Effector memory CD8-positive, alpha-beta T cell (primary cell): ENCODE measurements around the gene PMPCA.
A peak's percentile ranks its signal among the peaks of the same experiment; 100 is the strongest.

ENCODE experiments used
- ATAC-seq: fragments of 150-1000 bp; cut with Tn5 transposase; replicated peaks from 2 replicates; pipeline ENCODE4 v1.10.0; 2021; ENCODE audit warnings: mild to moderate bottlenecking, moderate library complexity
- DNase-seq, 3 experiments: peaks; one replicate each; pipeline ENCODE4 v3.0.0; 2021
- H3K27ac Mint-ChIP-seq, 2 donors: one replicate each; pipeline ENCODE4 v1.8.0; 2022; ENCODE audit warnings: mild to moderate bottlenecking in 2 of 2, mixed read lengths in 2 of 2, moderate library complexity in 2 of 2
- H3K27me3 Mint-ChIP-seq, 2 donors: one replicate each; pipeline ENCODE4 v1.8.0; 2022; ENCODE audit warnings: mixed read lengths in 2 of 2
- H3K36me3 Mint-ChIP-seq: one replicate; pipeline ENCODE4 v1.8.0; 2022; ENCODE audit warnings: mild to moderate bottlenecking, moderate library complexity, mixed read lengths; ENCODE audit not compliant: insufficient read depth
- H3K4me1 Mint-ChIP-seq, 2 donors: one replicate each; pipeline ENCODE4 v1.8.0; 2022; ENCODE audit warnings: low read depth in 2 of 2, mixed read lengths in 2 of 2
- H3K4me3 Mint-ChIP-seq, 2 donors: one replicate each; pipeline ENCODE4 v1.8.0; 2022; ENCODE audit warnings: mild to moderate bottlenecking in 2 of 2, mixed read lengths in 2 of 2, moderate library complexity in 2 of 2
- H3K9me3 Mint-ChIP-seq, 2 donors: one replicate each; pipeline ENCODE4 v1.8.0; 2022; ENCODE audit warnings: mixed read lengths in 2 of 2

The PMPCA gene

DNA sequence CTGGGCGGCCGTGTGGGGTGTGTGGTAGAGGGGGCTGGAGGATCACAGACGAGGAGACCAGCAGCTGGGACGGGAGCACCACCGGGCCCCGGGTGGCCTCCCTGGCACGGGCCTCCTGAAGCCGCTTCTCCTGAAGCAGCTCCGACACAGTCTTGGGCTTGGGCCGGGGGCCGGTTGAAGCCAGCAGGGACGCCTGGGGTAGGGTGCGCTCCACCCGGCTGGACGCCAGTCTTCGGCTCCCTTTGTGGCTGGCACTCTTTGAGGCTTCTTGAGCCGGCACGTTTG is 31.5 kb upstream of the PMPCA start:
- Mint-ChIP-seq H3K9me3 (no peaks in the 10 kb centered on the region), H3K36me3 (peaks cover 6% of the 10 kb centered on the region), H3K4me3 (no peak overlapping the region)

GRCh38 chr9:136379401-136379800 is 31.1 kb upstream of the PMPCA start:
- no peak for ATAC-seq
- Mint-ChIP-seq H3K4me1 (peaks cover 0 to 6% of the 10 kb centered on the region in 2 donors), H3K36me3 (peaks cover 6% of the 10 kb centered on the region), H3K9me3 (no peaks in the 10 kb centered on the region), H3K27ac (no peak overlapping the region), H3K4me3 (no peak overlapping the region), H3K27me3 (no peaks in the 10 kb centered on the region)
- DNase-seq = no peak

More for the DNA sequence above, 31.5 kb upstream of the PMPCA start:
- ATAC-seq (no peak), DNase-seq (no peak)
- Mint-ChIP-seq H3K27ac (no peak overlapping the region), H3K27me3 (no peaks in the 10 kb centered on the region), H3K4me1 (peaks cover 0 to 2% of the 10 kb centered on the region in 2 donors)

DNA sequence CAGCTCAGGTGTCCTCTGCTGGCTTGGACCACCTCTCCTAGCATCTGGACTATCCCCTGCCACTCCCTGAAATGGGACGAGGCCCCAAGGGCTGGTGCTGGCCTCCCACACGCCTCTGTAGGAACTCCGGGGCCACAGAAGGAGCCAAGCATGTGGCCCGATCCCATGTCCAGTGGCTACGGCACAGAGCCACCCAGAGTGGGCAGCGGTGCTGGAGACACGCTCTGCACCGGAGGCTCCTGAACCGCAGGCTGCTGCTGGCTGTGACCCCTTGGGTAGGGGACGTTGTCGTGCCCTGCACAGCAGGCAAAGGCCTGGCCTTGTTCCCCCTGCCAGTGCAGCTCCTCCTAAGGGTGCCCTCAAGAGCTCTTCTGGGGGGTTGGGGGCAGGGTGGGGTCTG is 30.6 kb upstream of the PMPCA start:
- DNase-seq (no peak), ATAC-seq (no peak)
- peaks cover 6% of the 10 kb centered on the region for H3K36me3 Mint-ChIP-seq
- H3K9me3 Mint-ChIP-seq = no peaks in the 10 kb centered on the region
- H3K4me1 Mint-ChIP-seq = peaks cover 4 to 10% of the 10 kb centered on the region in 2 donors
- no peak overlapping the region for H3K4me3 Mint-ChIP-seq
- H3K27ac Mint-ChIP-seq = no peak overlapping the region
- H3K27me3 Mint-ChIP-seq = no peaks in the 10 kb centered on the region

DNA sequence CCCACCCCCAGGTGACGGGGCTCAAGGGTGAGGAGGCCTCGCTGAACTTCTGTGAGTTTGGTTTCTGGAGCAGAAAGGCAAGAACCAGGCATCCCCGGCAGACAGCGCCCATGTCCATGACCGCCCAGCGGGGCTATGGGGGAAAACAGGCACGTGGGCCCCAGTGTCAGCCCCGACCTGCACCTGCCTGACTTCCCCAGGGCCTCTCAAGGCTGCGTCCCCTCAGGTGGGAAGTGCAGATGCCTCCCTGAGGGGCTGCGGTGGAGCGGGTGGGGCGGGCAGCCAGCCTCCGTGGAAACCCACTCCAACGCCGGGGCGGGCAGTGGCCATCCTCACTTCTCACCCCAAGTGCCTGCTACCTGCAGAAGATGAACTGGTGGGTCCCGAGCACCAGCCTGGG is 30.1 kb upstream of the PMPCA start:
- H3K36me3 Mint-ChIP-seq = peaks cover 6% of the 10 kb centered on the region
- ATAC-seq = no peak
- H3K4me1 Mint-ChIP-seq = peaks cover 9 to 15% of the 10 kb centered on the region in 2 donors
- H3K4me3 Mint-ChIP-seq = no peak overlapping the region
- H3K27ac Mint-ChIP-seq = no peak overlapping the region
- H3K9me3 Mint-ChIP-seq = no peaks in the 10 kb centered on the region
- H3K27me3 Mint-ChIP-seq = no peaks in the 10 kb centered on the region
- no peak for DNase-seq

DNA sequence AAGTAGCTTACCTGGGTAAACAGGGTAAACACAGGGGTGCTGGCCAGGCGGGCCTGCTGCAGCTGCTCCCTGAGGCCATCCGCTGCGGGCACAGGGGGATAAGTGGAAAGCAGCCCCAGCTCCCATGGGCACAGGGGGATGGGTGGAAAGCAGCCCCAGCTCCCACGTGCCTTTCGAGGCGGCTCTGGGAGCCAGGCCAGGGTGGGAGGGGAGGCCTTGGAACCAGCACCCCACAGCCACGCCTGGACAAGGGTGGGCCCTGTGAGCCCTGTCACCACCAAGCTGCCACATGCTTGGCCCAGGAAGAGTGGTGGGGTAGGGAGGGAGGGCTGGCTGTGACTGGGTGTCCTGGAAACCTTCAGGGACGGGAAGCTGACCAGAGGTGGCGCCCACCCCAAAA is 29.1 kb upstream of the PMPCA start:
- H3K9me3 Mint-ChIP-seq = no peaks in the 10 kb centered on the region
- H3K27me3 Mint-ChIP-seq = no peaks in the 10 kb centered on the region
- H3K4me1 Mint-ChIP-seq = peaks cover 18 to 25% of the 10 kb centered on the region in 2 donors
- H3K36me3 Mint-ChIP-seq = peaks cover 6% of the 10 kb centered on the region
- DNase-seq (no peak), ATAC-seq (no peak)
- no peak overlapping the region for H3K27ac Mint-ChIP-seq
- no peak overlapping the region for H3K4me3 Mint-ChIP-seq

GRCh38 chr9:136381966-136382513 is 28.4 kb upstream of the PMPCA start:
- Mint-ChIP-seq H3K4me3 (no peak overlapping the region), H3K9me3 (no peaks in the 10 kb centered on the region), H3K27ac (no peak overlapping the region), H3K4me1 (peaks cover 20 to 25% of the 10 kb centered on the region in 2 donors), H3K36me3 (peaks cover 6% of the 10 kb centered on the region), H3K27me3 (no peaks in the 10 kb centered on the region)
- DNase-seq = no peak
- ATAC-seq = no peak

DNA sequence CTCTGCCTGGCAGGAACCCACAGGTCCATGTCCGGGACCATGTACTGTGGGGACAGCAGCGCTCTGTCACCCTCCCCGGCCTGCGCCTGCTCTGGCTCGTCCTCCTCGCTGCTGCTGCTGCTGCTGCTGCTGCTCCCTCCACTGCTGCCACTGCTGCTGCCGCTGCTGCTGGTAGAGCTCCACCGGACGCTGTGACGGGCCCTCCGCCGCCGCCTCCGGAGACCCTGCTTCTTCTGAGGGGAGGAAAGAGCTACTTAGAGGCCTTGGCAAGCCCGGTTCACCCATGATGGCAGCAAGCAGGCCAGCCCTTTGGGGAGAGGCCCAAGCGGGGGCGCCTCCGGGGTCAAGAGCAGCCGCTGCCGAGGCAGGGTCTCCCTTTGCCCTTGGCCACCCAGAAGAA is 27.0 kb upstream of the PMPCA start:
- Mint-ChIP-seq H3K4me3 (no peak overlapping the region), H3K27me3 (no peaks in the 10 kb centered on the region), H3K9me3 (no peaks in the 10 kb centered on the region), H3K4me1 (peaks cover 20 to 25% of the 10 kb centered on the region in 2 donors), H3K27ac (no peak overlapping the region), H3K36me3 (peaks cover 14% of the 10 kb centered on the region)
- ATAC-seq (no peak), DNase-seq (no peak)

DNA sequence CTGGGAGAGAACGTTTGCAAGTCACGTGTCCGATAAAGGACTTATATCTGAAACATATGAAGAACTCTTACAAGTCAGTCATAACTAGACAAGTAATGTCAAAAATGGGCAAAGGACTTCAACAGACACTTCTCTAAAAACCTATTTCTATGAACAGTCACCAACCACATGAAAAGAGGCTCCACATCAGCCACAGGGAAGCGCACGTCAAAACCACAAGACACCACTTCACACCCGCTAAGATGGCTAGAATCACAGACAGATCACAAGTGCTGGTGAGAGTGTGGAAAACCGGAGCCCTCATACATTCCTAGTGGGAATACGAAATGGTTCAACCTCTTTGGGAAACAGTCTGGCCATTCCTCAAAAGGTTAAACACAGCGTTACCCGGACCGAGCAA is 25.4 kb upstream of the PMPCA start:
- no peaks in the 10 kb centered on the region for H3K9me3 Mint-ChIP-seq
- H3K36me3 Mint-ChIP-seq = peaks cover 30% of the 10 kb centered on the region
- H3K27ac Mint-ChIP-seq = peak overlapping the region in 1 of 2 donors; percentile 25
- peak overlapping the region; percentile 51 to 71 for H3K4me3 Mint-ChIP-seq
- ATAC-seq (peak; percentile 96), DNase-seq (peak; percentile 18 to 42 (median 33))
- H3K4me1 Mint-ChIP-seq = peaks cover 22 to 30% of the 10 kb centered on the region in 2 donors
- H3K27me3 Mint-ChIP-seq = no peaks in the 10 kb centered on the region

- Mint-ChIP-seq H3K4me3 (peak overlapping the region; percentile 42 to 71), H3K27me3 (no peaks in the 10 kb centered on the region), H3K27ac (no peak overlapping the region), H3K4me1 (peaks cover 22 to 30% of the 10 kb centered on the region in 2 donors), H3K36me3 (peaks cover 38% of the 10 kb centered on the region), H3K9me3 (no peaks in the 10 kb centered on the region)
- DNase-seq (no peak), ATAC-seq (peak; percentile 18)
Observed at GRCh38 chr9:136386018-136386417, 24.4 kb upstream of the PMPCA start.

GRCh38 chr9:136387217-136387616 is 23.2 kb upstream of the PMPCA start:
- peaks cover 22 to 30% of the 10 kb centered on the region in 2 donors for H3K4me1 Mint-ChIP-seq
- H3K27ac Mint-ChIP-seq = no peak overlapping the region
- H3K4me3 Mint-ChIP-seq = no peak overlapping the region
- H3K36me3 Mint-ChIP-seq = peaks cover 37% of the 10 kb centered on the region
- ATAC-seq (no peak), DNase-seq (no peak)
- H3K27me3 Mint-ChIP-seq = no peaks in the 10 kb centered on the region
- no peaks in the 10 kb centered on the region for H3K9me3 Mint-ChIP-seq

GRCh38 chr9:136389396-136389795 is 21.1 kb upstream of the PMPCA start:
- peaks cover 41% of the 10 kb centered on the region for H3K36me3 Mint-ChIP-seq

GRCh38 chr9:136391737-136392537 is 18.5 kb upstream of the PMPCA start:
- DNase-seq = no peak
- Mint-ChIP-seq H3K27me3 (no peaks in the 10 kb centered on the region), H3K4me3 (no peak overlapping the region), H3K9me3 (no peaks in the 10 kb centered on the region), H3K36me3 (peaks cover 45% of the 10 kb centered on the region), H3K27ac (no peak overlapping the region), H3K4me1 (peaks cover 2 to 4% of the 10 kb centered on the region in 2 donors)
- ATAC-seq = no peak

More at GRCh38 chr9:136389396-136389795, 21.1 kb upstream of the PMPCA start:
- ATAC-seq (no peak), DNase-seq (no peak)
- Mint-ChIP-seq H3K9me3 (no peaks in the 10 kb centered on the region), H3K27me3 (no peaks in the 10 kb centered on the region), H3K4me3 (no peak overlapping the region), H3K4me1 (peaks cover 22 to 24% of the 10 kb centered on the region in 2 donors), H3K27ac (no peak overlapping the region)

GRCh38 chr9:136392538-136393449 is 17.7 kb upstream of the PMPCA start:
- H3K27ac Mint-ChIP-seq = no peak overlapping the region
- no peak overlapping the region for H3K4me3 Mint-ChIP-seq
- peaks cover 4% of the 10 kb centered on the region in 2 donors for H3K4me1 Mint-ChIP-seq
- H3K36me3 Mint-ChIP-seq = peaks cover 43% of the 10 kb centered on the region
- DNase-seq (no peak), ATAC-seq (no peak)
- no peaks in the 10 kb centered on the region for H3K27me3 Mint-ChIP-seq
- H3K9me3 Mint-ChIP-seq = no peaks in the 10 kb centered on the region
